CD4-positive, alpha-beta T cell treated with Interferon alpha-2 for 1 hour (primary cell): ENCODE measurements around the gene VAV3.

Experiments used
- DNase-seq, 2 donors: peaks; one replicate each; pipeline ENCODE4 v3.0.0-alpha.2; 2020 to 2022

Gene VAV3

GRCh38 chr1:107829036-107829770 lies 135.8 kb downstream of the VAV3 start:
- peak in 1 of 2 donors; percentile 60 for DNase-seq

- no peak for DNase-seq
These were observed 140.0 kb downstream of the VAV3 start for GRCh38 chr1:107824946-107825345.

DNA sequence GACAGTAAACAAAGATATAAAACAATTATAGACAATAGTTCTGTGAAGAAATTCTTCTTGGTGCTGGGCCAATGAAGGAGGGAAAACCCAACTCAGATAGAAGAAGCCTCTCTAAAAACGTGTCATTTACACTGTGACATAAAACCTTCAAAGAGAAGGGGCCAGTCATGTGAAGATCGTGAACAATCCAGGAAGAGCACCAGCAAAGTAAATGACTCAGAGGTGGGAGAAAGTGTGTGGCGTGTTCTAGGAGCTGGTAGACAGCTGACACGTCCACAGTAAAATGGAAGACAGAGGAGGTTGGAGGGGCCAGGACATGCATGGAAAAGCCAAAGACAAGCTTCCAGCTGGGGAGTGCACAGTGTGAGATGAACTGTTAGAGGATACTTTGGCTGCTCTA lies 143.6 kb downstream of the VAV3 start:
- DNase-seq, result peak in 1 of 2 donors; percentile 19

DNA sequence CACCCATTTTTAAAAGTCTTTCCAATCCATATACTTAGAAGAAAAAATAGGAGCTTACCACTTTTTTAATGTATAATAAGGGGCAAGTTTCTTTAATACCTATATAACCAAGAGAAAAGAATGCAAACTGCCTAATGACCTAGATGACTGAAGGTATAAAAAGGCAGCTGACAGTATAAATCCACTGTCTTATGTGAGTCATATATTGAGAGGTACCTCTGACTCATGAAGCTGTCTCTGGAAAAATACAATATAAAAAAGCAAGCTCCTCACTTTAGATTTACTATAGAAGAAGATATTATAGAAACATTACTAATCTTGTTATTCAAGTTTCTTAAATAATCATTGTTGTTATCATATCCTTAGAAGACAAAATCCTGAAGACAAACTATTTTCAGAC lies 144.2 kb downstream of the VAV3 start:
- DNase-seq, result no peak

GRCh38 chr1:107817935-107818334 lies 147.0 kb downstream of the VAV3 start:
- no peak for DNase-seq

DNA sequence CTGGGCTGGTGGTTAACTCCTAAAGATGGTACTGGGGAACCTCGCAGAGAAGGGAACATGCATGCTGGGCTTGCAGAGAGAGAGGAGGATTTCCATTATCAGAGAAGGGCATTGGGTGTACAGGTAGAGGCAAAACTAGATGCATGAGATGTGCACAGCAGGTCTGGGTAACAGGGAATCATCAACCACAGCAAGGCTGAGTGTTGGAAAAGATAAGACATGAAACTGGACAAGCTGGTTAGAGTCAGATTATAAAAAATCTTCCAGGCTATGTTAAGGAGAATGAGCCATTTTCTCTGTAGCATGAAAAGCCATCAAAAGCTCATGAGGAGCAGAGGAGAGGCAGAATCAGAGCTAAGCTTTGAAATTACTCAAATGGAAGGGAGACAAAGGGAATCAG lies 147.8 kb downstream of the VAV3 start:
- no peak for DNase-seq

GRCh38 chr1:107810291-107810951 lies 154.6 kb downstream of the VAV3 start:
- DNase-seq, result no peak

GRCh38 chr1:107807855-107808254 lies 157.1 kb downstream of the VAV3 start:
- DNase-seq, result no peak

- no peak for DNase-seq
These were observed 157.6 kb downstream of the VAV3 start for GRCh38 chr1:107807405-107807804.

DNA sequence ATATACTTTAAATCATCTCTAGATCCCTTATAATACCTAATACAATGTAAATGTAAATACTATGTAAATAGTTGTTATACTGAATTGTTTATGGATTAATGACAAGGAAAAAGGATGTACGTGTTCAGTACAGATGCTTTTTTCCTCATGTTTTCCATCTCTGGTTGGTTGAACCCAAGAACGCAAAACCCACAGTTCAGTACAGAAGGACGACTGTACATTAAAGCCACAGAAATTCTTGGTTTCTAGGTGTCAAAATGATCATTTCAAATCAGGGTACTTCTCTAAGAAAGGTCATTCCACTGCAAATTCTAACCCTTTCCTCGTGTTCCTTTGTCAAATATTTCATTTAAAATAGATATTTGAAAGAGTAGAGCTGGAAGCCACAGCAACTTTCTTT lies 158.1 kb downstream of the VAV3 start:
- DNase-seq, result no peak

- DNase-seq, result no peak
These were observed 160.2 kb downstream of the VAV3 start for GRCh38 chr1:107804741-107805140.

- peak in 1 of 2 donors; percentile 31 for DNase-seq
These were observed 160.8 kb downstream of the VAV3 start for GRCh38 chr1:107804134-107804533.

- no peak for DNase-seq
These were observed 161.4 kb downstream of the VAV3 start for GRCh38 chr1:107803579-107803978.

DNA sequence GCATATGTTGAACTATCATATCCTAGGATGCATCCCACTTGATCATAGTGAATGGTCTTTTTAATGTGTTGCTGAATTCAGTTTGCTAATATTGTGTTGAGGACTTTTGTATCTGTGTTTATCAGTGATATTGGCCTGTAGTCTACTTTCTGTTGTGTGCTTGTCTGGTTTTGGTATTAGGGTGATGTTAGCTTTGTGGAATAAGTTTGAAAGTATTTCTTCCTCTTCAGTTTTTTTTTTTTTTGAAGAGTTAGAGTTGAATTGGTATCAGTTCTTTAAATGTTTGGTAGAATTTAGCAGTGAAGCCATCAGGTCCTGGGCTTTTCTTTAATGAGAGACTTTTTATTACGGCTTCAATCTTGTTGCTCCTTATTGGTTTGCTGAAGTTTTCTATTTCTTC lies 162.3 kb downstream of the VAV3 start:
- no peak for DNase-seq

GRCh38 chr1:107795994-107796393 lies 169.0 kb downstream of the VAV3 start:
- DNase-seq, result no peak

- DNase-seq, result peak in 1 of 2 donors; percentile 24
These were observed 169.5 kb downstream of the VAV3 start for GRCh38 chr1:107795441-107795840.

DNA sequence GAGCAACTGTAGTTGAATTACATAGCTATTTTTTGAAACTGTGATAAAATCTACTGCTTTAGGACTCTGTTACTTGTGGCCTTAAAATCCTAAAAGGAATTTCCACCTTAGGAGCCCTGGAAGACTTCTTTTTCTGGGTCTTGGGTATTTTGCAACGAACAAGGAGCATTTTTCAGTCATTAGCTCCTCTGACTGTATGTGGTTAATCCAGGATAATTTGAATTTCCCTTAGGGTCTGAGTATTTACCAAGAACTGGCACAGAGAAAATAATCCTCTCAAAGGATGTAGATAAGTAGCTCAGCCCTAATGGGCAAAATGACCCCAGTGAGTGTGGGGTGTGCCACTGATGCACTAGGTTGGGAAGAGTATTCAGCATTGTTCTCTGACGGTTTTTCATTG lies 170.4 kb downstream of the VAV3 start:
- DNase-seq, result no peak

- no peak for DNase-seq
These were observed 171.0 kb downstream of the VAV3 start for GRCh38 chr1:107793896-107794453.

GRCh38 chr1:107791348-107791747 lies 173.6 kb downstream of the VAV3 start:
- no peak for DNase-seq

DNA sequence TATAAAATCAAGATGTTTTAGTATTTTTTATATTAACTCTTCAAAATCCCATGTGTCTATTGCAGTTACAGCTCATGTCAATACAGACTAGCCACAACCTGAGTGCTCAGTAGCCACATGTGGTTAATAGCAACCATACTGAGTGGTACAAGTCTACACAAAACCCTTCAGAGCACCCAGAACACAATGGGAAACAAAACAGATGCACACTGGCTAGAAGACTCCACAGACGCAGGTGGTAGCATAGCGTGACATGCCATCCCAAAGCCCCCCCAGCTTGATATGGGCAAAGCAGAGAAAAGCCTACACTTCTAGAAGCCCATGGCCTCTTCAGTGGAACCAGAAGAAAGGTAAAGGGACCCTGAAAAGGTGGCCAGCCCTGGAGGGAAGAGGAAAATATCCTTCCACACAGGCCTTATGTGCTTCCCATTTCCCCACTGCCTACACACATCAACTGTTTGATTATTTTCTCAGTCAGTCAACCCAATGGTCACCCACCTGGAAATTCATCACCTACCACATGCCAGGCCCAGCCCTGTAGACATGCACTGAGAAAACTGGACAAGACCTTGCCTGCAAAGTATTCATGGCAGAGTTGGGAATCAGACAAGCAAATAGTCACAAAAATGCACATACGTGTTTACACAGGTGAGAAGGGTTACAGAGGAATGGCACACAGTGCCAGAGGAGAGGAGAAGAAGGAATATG lies 175.0 kb downstream of the VAV3 start:
- no peak for DNase-seq

DNA sequence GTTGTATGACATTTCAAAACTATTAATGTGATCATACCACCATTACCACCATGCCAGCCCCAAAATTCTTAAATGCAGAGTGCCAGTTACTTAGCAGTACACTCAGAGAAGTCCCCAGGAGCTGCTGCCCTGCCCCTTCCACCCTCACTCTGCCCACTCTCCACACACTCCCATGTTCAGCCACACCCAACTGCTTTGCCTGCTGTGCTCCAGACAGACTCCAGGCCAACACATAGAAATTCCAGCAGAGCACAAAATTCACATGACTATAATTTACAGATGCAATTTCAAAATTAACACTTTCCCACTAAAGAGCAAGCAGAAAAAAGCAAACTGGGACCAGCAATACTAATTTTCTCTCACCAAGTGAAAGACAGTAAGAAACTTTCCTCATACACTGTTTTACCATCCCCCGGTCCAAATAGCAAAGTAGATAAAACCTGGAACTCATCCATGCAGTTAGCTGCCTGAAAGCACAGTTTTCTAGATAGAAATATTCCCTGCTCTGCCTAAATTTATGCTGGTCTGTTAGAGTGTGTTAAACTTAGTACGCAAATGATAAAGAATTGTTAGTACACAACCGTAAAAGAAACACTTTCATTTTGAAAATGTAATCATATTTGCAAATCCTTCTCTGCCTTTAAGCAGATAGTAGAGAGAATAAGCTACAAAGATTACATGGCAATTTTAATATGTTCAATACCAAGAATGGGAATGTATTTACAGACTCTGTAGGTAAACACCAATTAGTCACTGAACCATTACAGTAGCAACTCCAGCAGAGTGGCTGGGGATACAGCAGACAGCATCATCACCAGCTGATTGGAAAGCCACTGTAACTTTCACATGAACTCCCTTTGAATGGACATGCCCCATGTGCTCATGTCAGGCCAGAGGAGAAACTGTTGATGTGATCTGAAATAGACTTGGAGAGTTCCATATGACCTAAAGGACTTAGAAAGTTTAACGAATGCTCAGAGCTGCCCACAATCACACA lies 176.5 kb downstream of the VAV3 start:
- no peak for DNase-seq

DNA sequence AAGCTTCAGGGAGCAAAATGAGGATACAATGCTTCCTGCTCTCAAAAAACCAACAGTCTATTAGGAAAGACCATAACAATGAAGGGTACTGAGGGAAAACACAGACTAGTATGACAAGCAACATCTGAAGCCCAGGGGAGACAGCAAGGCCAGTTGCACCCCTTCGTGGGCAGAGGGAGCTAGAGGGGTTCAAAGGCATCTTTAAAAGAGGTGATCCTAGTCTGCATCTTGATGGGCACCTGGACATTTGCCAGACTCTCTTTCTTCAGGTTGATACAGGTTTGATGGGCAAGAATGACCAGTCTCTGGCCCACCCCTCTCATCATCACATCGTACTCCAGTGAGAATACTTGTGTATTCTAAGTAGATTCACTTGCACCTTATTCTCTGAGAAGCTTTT lies 177.7 kb downstream of the VAV3 start:
- peak; percentile 49 to 50 for DNase-seq
